Glutamatergic neuron (in vitro differentiated cells): Measurements from ENCODE around the gene SEMA3D. TPM values are rescaled to one million over a fixed set of nuclear protein-coding genes. Genes with fewer than 3 reads are reported as not detected.

Source experiments
- DNase-seq: peaks from one replicate; pipeline ENCODE4 v3.0.0; 2022
- H3K27ac Mint-ChIP-seq: one replicate; pipeline ENCODE4 v1.8.0; 2020; ENCODE audit warnings: mild to moderate bottlenecking, mixed read lengths, inconsistent platforms; ENCODE audit not compliant: unreplicated experiment
- H3K27me3 Mint-ChIP-seq: one replicate; pipeline ENCODE4 v1.8.0; 2020; ENCODE audit warnings: mild to moderate bottlenecking, moderate library complexity, mixed read lengths, inconsistent platforms; ENCODE audit not compliant: unreplicated experiment
- H3K36me3 Mint-ChIP-seq: one replicate; pipeline ENCODE4 v1.8.0; 2020; ENCODE audit warnings: mild to moderate bottlenecking, mixed read lengths, inconsistent platforms; ENCODE audit not compliant: unreplicated experiment
- H3K4me1 Mint-ChIP-seq: one replicate; pipeline ENCODE4 v1.8.0; 2020; ENCODE audit warnings: mild to moderate bottlenecking, low read depth, mixed read lengths, inconsistent platforms; ENCODE audit not compliant: unreplicated experiment
- H3K4me3 Mint-ChIP-seq: one replicate; pipeline ENCODE4 v1.8.0; 2020; ENCODE audit warnings: mild to moderate bottlenecking, mixed read lengths, inconsistent platforms; ENCODE audit not compliant: unreplicated experiment
- H3K9me3 Mint-ChIP-seq: one replicate; pipeline ENCODE4 v1.8.0; 2020; ENCODE audit warnings: mild to moderate bottlenecking, moderate library complexity, mixed read lengths, inconsistent platforms; ENCODE audit not compliant: unreplicated experiment
- total RNA-seq: library from RNA; stranded (reverse); fragmentation: NEBNext Ultra II Directional; extraction: Animal tissue kit (Norgen Biotek cat#: 25700); gene quantifications from one replicate; pipeline ENCODE4 v1.2.1, GENCODE V29; 2021; ENCODE audit not compliant: unreplicated experiment
- TF ChIP-seq, protein P1 (sequence below): fragments of 200-600 bp; sonication (generic); IDR thresholded peaks from one replicate; pipeline ENCODE4 v1.5.0; 2021; ENCODE audit not compliant: partially characterized antibody, unreplicated experiment

Gene SEMA3D
- total RNA-seq, 1 donor from 2014 or later: 13.6 TPM

DNA sequence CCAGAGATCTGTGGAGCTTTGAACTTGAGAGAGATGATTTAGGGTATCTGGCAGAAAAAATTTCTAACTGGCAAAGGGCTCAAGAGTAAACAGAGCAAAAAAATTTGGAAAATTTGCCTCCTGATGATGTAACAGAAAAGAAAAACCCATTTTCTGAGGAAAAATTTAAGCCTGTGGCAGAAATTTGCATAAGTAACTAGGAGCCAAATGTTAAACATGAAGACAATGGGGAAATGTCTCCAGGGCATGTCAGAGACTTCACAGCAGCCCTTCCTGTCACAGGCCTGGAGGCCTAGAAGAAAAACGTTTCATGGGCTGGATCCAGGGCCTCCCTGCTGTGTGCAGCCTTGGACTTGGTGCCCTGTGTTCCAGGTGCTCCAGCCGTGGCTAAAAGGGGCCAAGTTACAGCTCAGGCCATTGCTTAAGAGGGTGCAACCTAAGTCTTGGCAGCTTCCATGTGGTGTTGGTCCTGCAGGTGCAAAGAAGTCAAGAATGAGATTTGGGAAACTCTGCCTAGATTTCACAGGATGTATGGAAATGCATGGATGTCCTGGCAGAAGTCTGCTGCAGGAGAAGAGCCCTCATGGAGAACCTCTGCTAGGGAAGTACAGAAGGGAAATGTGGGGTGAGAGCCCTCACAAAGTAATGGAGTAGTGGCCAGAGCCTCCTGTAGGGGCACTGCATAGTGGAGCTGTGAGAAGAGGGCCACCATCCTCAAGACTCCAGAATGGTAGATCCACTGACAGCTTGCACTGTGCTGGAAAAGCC lies 8.1 kb downstream of the SEMA3D start:
- H3K4me1 Mint-ChIP-seq: no peaks in the 10 kb centered on the region
- H3K27ac Mint-ChIP-seq: no peak overlapping the region
- H3K4me3 Mint-ChIP-seq: no peak overlapping the region
- TF ChIP-seq, protein P1, sequence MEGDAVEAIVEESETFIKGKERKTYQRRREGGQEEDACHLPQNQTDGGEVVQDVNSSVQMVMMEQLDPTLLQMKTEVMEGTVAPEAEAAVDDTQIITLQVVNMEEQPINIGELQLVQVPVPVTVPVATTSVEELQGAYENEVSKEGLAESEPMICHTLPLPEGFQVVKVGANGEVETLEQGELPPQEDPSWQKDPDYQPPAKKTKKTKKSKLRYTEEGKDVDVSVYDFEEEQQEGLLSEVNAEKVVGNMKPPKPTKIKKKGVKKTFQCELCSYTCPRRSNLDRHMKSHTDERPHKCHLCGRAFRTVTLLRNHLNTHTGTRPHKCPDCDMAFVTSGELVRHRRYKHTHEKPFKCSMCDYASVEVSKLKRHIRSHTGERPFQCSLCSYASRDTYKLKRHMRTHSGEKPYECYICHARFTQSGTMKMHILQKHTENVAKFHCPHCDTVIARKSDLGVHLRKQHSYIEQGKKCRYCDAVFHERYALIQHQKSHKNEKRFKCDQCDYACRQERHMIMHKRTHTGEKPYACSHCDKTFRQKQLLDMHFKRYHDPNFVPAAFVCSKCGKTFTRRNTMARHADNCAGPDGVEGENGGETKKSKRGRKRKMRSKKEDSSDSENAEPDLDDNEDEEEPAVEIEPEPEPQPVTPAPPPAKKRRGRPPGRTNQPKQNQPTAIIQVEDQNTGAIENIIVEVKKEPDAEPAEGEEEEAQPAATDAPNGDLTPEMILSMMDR: no peak
- peaks cover 7% of the 10 kb centered on the region for H3K9me3 Mint-ChIP-seq
- no peak for DNase-seq
- peaks cover 13% of the 10 kb centered on the region for H3K36me3 Mint-ChIP-seq
- H3K27me3 Mint-ChIP-seq: no peaks in the 10 kb centered on the region

DNA sequence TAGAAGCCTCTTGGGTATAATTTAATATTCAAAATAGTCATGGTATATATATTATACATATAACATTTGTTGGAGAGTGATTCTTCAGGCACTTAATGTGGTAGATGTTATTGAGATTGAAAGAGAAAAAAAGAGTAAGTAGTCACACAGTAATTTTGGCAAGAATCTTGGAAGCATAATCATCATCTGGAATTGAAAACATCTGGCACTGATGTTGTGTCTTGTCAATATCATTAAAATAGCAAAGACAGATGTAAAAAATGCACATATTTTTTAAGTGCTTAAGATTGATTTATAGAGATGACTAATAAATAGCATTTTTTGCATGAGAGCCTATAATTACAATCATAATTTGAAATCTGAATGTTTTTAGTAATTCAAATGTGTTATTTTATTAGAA lies 9.5 kb downstream of the SEMA3D start:
- H3K27ac Mint-ChIP-seq: no peak overlapping the region
- TF ChIP-seq, protein P1: no peak
- H3K4me3 Mint-ChIP-seq: no peak overlapping the region
- H3K36me3 Mint-ChIP-seq: peaks cover 13% of the 10 kb centered on the region
- H3K27me3 Mint-ChIP-seq: no peaks in the 10 kb centered on the region
- peaks cover 7% of the 10 kb centered on the region for H3K9me3 Mint-ChIP-seq
- no peaks in the 10 kb centered on the region for H3K4me1 Mint-ChIP-seq
- no peak for DNase-seq

- Mint-ChIP-seq H3K4me1 (no peaks in the 10 kb centered on the region), H3K4me3 (no peak overlapping the region)
- TF ChIP-seq, protein P1: no peak
Measured at GRCh38 chr7:85176197-85176596, 10.7 kb downstream of the SEMA3D start.

DNA sequence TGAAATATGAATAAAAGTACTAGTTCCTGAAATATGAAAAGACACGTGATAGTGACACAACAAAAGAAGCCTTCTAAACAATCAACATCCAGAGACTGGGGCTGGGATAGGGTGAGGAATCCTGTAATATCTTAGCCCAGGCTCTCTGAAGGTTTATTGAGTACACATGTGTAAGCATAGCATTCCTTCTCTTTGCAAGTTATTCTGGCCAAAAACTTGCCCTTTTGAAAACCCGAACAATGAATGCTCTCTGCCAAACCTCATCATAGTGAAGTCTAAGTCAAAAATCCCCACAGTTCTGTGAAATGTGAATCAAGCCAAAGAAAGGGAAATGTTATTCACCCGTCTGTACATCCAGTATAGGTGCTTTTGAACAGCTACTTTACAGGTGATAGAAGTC lies 11.6 kb downstream of the SEMA3D start:
- H3K36me3 Mint-ChIP-seq: peaks cover 13% of the 10 kb centered on the region
- TF ChIP-seq, protein P1: no peak
- H3K9me3 Mint-ChIP-seq: peaks cover 7% of the 10 kb centered on the region
- H3K4me3 Mint-ChIP-seq: no peak overlapping the region
- DNase-seq: no peak
- H3K4me1 Mint-ChIP-seq: no peaks in the 10 kb centered on the region
- no peak overlapping the region for H3K27ac Mint-ChIP-seq
- H3K27me3 Mint-ChIP-seq: no peaks in the 10 kb centered on the region

More at GRCh38 chr7:85176197-85176596, 10.7 kb downstream of the SEMA3D start:
- H3K27ac Mint-ChIP-seq: no peak overlapping the region
- no peaks in the 10 kb centered on the region for H3K27me3 Mint-ChIP-seq
- peaks cover 13% of the 10 kb centered on the region for H3K36me3 Mint-ChIP-seq
- H3K9me3 Mint-ChIP-seq: peaks cover 7% of the 10 kb centered on the region
- no peak for DNase-seq

- H3K9me3 Mint-ChIP-seq: no peaks in the 10 kb centered on the region
- no peaks in the 10 kb centered on the region for H3K27me3 Mint-ChIP-seq
- H3K27ac Mint-ChIP-seq: no peak overlapping the region
- H3K36me3 Mint-ChIP-seq: no peaks in the 10 kb centered on the region
- DNase-seq: no peak
- H3K4me3 Mint-ChIP-seq: no peak overlapping the region
- TF ChIP-seq, protein P1: no peak
- no peaks in the 10 kb centered on the region for H3K4me1 Mint-ChIP-seq
Measured at GRCh38 chr7:85172530-85172941, 14.3 kb downstream of the SEMA3D start.
